ENCODE measurements around the gene STARD8. TPM values are rescaled to one million over a fixed set of nuclear protein-coding genes. Genes with fewer than 3 reads are reported as not detected.

STARD8 gene
- total RNA-seq, 1 donor from 2014 or later, result 16.0 TPM

- H3K4me1 ChIP-seq, result no peaks in the 10 kb centered on the region
- H3K27me3 ChIP-seq, result no peaks in the 10 kb centered on the region
- H3K4me3 ChIP-seq, result no peak overlapping the region
- TF ChIP-seq CTCF (IDR thresholded peaks at IDR 0.05), result no peak
- H3K27ac ChIP-seq, result no peak overlapping the region
- intact Hi-C loops (cut with DNase I), result no loop called here
- no peak for DNase-seq (ENCODE audit: low spot score in 2 of 2)
- no peaks in the 10 kb centered on the region for H3K9me3 ChIP-seq
- H3K36me3 ChIP-seq, result no peaks in the 10 kb centered on the region
Measured at GRCh38 chrX:68749426-68749825, 102.0 kb downstream of the STARD8 start.

- no peaks in the 10 kb centered on the region for H3K27me3 ChIP-seq
- H3K27ac ChIP-seq, result no peak overlapping the region
- no peaks in the 10 kb centered on the region for H3K9me3 ChIP-seq
- TF ChIP-seq CTCF (IDR thresholded peaks at IDR 0.05), result no peak
- H3K4me1 ChIP-seq, result no peaks in the 10 kb centered on the region
- H3K36me3 ChIP-seq, result no peaks in the 10 kb centered on the region
- DNase-seq (ENCODE audit: low spot score in 2 of 2), result no peak
- intact Hi-C loops (cut with DNase I), result no loop called here
- no peak overlapping the region for H3K4me3 ChIP-seq
Measured at GRCh38 chrX:68750316-68750715, 102.8 kb downstream of the STARD8 start.

GRCh38 chrX:68751372-68751771, 103.9 kb downstream of the STARD8 start:
- intact Hi-C loops (cut with DNase I), result no loop called here
- H3K9me3 ChIP-seq, result no peaks in the 10 kb centered on the region
- H3K4me3 ChIP-seq, result no peak overlapping the region
- no peaks in the 10 kb centered on the region for H3K36me3 ChIP-seq
- H3K4me1 ChIP-seq, result no peaks in the 10 kb centered on the region
- H3K27ac ChIP-seq, result no peak overlapping the region
- H3K27me3 ChIP-seq, result no peaks in the 10 kb centered on the region
- TF ChIP-seq CTCF (IDR thresholded peaks at IDR 0.05), result no peak
- no peak for DNase-seq (ENCODE audit: low spot score in 2 of 2)

- no peak for DNase-seq (ENCODE audit: low spot score in 2 of 2)
- intact Hi-C loops (cut with DNase I), result no loop called here
- H3K36me3 ChIP-seq, result no peaks in the 10 kb centered on the region
Measured at GRCh38 chrX:68753218-68753617, 105.8 kb downstream of the STARD8 start.

GRCh38 chrX:68754406-68754805, 106.9 kb downstream of the STARD8 start:
- TF ChIP-seq CTCF (IDR thresholded peaks at IDR 0.05), result no peak

More at GRCh38 chrX:68753218-68753617, 105.8 kb downstream of the STARD8 start:
- Histone ChIP-seq H3K4me1 (no peaks in the 10 kb centered on the region), H3K27ac (no peak overlapping the region), H3K4me3 (no peak overlapping the region), H3K9me3 (no peaks in the 10 kb centered on the region), H3K27me3 (no peaks in the 10 kb centered on the region)
- no peak for TF ChIP-seq CTCF (IDR thresholded peaks at IDR 0.05)

GRCh38 chrX:68755616-68756125, 108.2 kb downstream of the STARD8 start:
- intact Hi-C loops (cut with DNase I), result no loop called here
- no peaks in the 10 kb centered on the region for H3K27me3 ChIP-seq
- no peaks in the 10 kb centered on the region for H3K4me1 ChIP-seq
- no peaks in the 10 kb centered on the region for H3K9me3 ChIP-seq
- H3K36me3 ChIP-seq, result no peaks in the 10 kb centered on the region
- H3K4me3 ChIP-seq, result no peak overlapping the region
- no peak for DNase-seq (ENCODE audit: low spot score in 2 of 2)
- TF ChIP-seq CTCF (IDR thresholded peaks at IDR 0.05), result no peak
- no peak overlapping the region for H3K27ac ChIP-seq

More at GRCh38 chrX:68754406-68754805, 106.9 kb downstream of the STARD8 start:
- Histone ChIP-seq H3K4me3 (no peak overlapping the region), H3K9me3 (no peaks in the 10 kb centered on the region), H3K27me3 (no peaks in the 10 kb centered on the region), H3K4me1 (no peaks in the 10 kb centered on the region), H3K36me3 (no peaks in the 10 kb centered on the region), H3K27ac (no peak overlapping the region)
- no peak for DNase-seq (ENCODE audit: low spot score in 2 of 2)
- intact Hi-C loops (cut with DNase I), result no loop called here
